ENCODE results near the gene SVEP1.

- TF ChIP-seq, protein P1, sequence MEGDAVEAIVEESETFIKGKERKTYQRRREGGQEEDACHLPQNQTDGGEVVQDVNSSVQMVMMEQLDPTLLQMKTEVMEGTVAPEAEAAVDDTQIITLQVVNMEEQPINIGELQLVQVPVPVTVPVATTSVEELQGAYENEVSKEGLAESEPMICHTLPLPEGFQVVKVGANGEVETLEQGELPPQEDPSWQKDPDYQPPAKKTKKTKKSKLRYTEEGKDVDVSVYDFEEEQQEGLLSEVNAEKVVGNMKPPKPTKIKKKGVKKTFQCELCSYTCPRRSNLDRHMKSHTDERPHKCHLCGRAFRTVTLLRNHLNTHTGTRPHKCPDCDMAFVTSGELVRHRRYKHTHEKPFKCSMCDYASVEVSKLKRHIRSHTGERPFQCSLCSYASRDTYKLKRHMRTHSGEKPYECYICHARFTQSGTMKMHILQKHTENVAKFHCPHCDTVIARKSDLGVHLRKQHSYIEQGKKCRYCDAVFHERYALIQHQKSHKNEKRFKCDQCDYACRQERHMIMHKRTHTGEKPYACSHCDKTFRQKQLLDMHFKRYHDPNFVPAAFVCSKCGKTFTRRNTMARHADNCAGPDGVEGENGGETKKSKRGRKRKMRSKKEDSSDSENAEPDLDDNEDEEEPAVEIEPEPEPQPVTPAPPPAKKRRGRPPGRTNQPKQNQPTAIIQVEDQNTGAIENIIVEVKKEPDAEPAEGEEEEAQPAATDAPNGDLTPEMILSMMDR (conservative IDR thresholded peaks at IDR 0.05; ENCODE audit: low read depth in 2 of 2), result no peak
- no peak for TF ChIP-seq POLR2AphosphoS5 (IDR thresholded peaks at IDR 0.05; ENCODE audit: low read depth)
Measured at GRCh38 chr9:110626101-110626829, 46.7 kb upstream of the SVEP1 start.
